C4-2B (cell line): Measurements from ENCODE around the gene ZNF618.

Experiments used
- ZFX ChIP-seq: fragments of 450-650 bp; IDR thresholded peaks from 2 replicates; pipeline ENCODE4 v1.6.1; 2017
- TF ChIP-seq, protein P1 (sequence below): fragments of 450-650 bp; conservative IDR thresholded peaks from 2 replicates; pipeline ENCODE4 v1.5.1; 2017; ENCODE audit warnings: mild to moderate bottlenecking

DNA sequence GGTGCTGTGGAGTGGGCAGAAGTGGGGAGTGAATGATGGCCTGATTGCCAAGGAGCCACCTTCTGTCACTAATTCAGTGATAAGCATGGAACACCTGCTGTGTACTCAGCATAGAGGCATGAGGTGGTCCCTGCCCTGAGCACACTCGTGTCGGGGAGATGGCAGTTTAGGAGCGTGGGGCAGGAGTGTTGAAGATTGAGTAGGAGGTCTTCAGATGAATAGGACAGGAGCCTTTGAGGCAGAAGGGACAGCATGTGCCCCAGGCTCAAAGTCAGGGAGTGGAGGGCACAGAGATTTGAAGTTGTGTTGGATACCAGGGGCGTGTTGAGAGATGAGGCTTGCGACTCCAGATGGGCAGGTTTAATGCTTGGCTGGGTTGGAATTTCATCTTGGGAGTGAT is 55.0 kb downstream of the ZNF618 start:
- TF ChIP-seq, protein P1, sequence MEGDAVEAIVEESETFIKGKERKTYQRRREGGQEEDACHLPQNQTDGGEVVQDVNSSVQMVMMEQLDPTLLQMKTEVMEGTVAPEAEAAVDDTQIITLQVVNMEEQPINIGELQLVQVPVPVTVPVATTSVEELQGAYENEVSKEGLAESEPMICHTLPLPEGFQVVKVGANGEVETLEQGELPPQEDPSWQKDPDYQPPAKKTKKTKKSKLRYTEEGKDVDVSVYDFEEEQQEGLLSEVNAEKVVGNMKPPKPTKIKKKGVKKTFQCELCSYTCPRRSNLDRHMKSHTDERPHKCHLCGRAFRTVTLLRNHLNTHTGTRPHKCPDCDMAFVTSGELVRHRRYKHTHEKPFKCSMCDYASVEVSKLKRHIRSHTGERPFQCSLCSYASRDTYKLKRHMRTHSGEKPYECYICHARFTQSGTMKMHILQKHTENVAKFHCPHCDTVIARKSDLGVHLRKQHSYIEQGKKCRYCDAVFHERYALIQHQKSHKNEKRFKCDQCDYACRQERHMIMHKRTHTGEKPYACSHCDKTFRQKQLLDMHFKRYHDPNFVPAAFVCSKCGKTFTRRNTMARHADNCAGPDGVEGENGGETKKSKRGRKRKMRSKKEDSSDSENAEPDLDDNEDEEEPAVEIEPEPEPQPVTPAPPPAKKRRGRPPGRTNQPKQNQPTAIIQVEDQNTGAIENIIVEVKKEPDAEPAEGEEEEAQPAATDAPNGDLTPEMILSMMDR: no peak
- TF ChIP-seq ZFX: no peak
